Osteocyte (in vitro differentiated cells): Measurements from ENCODE around the gene IL9R. TPM values are rescaled to one million over a fixed set of nuclear protein-coding genes. Genes with fewer than 3 reads are reported as not detected.
A peak's percentile ranks its signal among the peaks of the same experiment; 100 is the strongest.

Experiments used
- DNase-seq: peaks from one replicate; pipeline ENCODE4 v3.0.0; 2021; ENCODE audit warnings: mixed read lengths; ENCODE audit not compliant: unreplicated experiment; ENCODE audit errors: extremely low spot score
- H3K27ac Mint-ChIP-seq: one replicate; pipeline ENCODE4 v1.8.0; 2021; ENCODE audit warnings: mild to moderate bottlenecking, mixed read lengths; ENCODE audit not compliant: unreplicated experiment
- H3K27me3 Mint-ChIP-seq: one replicate; pipeline ENCODE4 v1.8.0; 2021; ENCODE audit warnings: mixed read lengths; ENCODE audit not compliant: unreplicated experiment
- H3K36me3 Mint-ChIP-seq: one replicate; pipeline ENCODE4 v1.8.0; 2021; ENCODE audit warnings: mixed read lengths; ENCODE audit not compliant: unreplicated experiment
- H3K4me1 Mint-ChIP-seq: one replicate; pipeline ENCODE4 v1.8.0; 2021; ENCODE audit warnings: mixed read lengths; ENCODE audit not compliant: unreplicated experiment
- H3K4me3 Mint-ChIP-seq: one replicate; pipeline ENCODE4 v1.8.0; 2021; ENCODE audit warnings: mild to moderate bottlenecking, moderate library complexity, mixed read lengths; ENCODE audit not compliant: unreplicated experiment
- H3K9me3 Mint-ChIP-seq: one replicate; pipeline ENCODE4 v1.8.0; 2021; ENCODE audit warnings: mixed read lengths; ENCODE audit not compliant: unreplicated experiment
- CTCF ChIP-seq: fragments of 200-600 bp; sonication (generic); IDR thresholded peaks from 2 replicates; pipeline ENCODE4 v1.5.0; 2021; ENCODE audit warnings: antibody characterized with exemption, mild to moderate bottlenecking, moderate library complexity
- total RNA-seq: library from RNA; stranded (reverse); gene quantifications from 2 replicates; pipeline ENCODE4 v1.2.1, GENCODE V29; 2021

IL9R gene
- total RNA-seq, 1 donor from 2014 or later = not detected

- H3K4me3 Mint-ChIP-seq = no peak overlapping the region
- no peaks in the 10 kb centered on the region for H3K9me3 Mint-ChIP-seq
- no peaks in the 10 kb centered on the region for H3K27me3 Mint-ChIP-seq
- no peaks in the 10 kb centered on the region for H3K4me1 Mint-ChIP-seq
- TF ChIP-seq CTCF = no peak
- H3K27ac Mint-ChIP-seq = no peak overlapping the region
- H3K36me3 Mint-ChIP-seq = no peaks in the 10 kb centered on the region
- peak; percentile 76 for DNase-seq
Observed at GRCh38 chrX:156001667-156002021, 4.1 kb downstream of the IL9R start.

GRCh38 chrX:156002507-156002906 is 5.0 kb downstream of the IL9R start:
- H3K9me3 Mint-ChIP-seq = no peaks in the 10 kb centered on the region
- no peak overlapping the region for H3K27ac Mint-ChIP-seq
- H3K36me3 Mint-ChIP-seq = no peaks in the 10 kb centered on the region
- H3K4me3 Mint-ChIP-seq = no peak overlapping the region
- no peak for TF ChIP-seq CTCF
- H3K27me3 Mint-ChIP-seq = no peaks in the 10 kb centered on the region
- peak; percentile 83 for DNase-seq
- H3K4me1 Mint-ChIP-seq = no peaks in the 10 kb centered on the region

- H3K4me1 Mint-ChIP-seq = no peaks in the 10 kb centered on the region
- peak; percentile 83 for DNase-seq
- no peaks in the 10 kb centered on the region for H3K27me3 Mint-ChIP-seq
- H3K9me3 Mint-ChIP-seq = no peaks in the 10 kb centered on the region
- no peak overlapping the region for H3K27ac Mint-ChIP-seq
- no peak overlapping the region for H3K4me3 Mint-ChIP-seq
- TF ChIP-seq CTCF = no peak
- H3K36me3 Mint-ChIP-seq = no peaks in the 10 kb centered on the region
Observed at GRCh38 chrX:156003486-156004185, 6.1 kb downstream of the IL9R start.

- Mint-ChIP-seq H3K9me3 (no peaks in the 10 kb centered on the region), H3K4me1 (no peaks in the 10 kb centered on the region), H3K27me3 (no peaks in the 10 kb centered on the region), H3K36me3 (no peaks in the 10 kb centered on the region), H3K4me3 (no peak overlapping the region), H3K27ac (no peak overlapping the region)
- no peak for TF ChIP-seq CTCF
- peak; percentile 63 for DNase-seq
Observed at GRCh38 chrX:156004256-156004655, 6.8 kb downstream of the IL9R start.

GRCh38 chrX:156004740-156005139 is 7.2 kb downstream of the IL9R start:
- Mint-ChIP-seq H3K36me3 (no peaks in the 10 kb centered on the region), H3K9me3 (no peaks in the 10 kb centered on the region), H3K27me3 (no peaks in the 10 kb centered on the region), H3K27ac (no peak overlapping the region), H3K4me1 (no peaks in the 10 kb centered on the region), H3K4me3 (no peak overlapping the region)
- no peak for TF ChIP-seq CTCF
- peak; percentile 36 for DNase-seq
